ENCODE measurements around the gene ZNF197.
"Not testable (repeated sequence)": the region's sequence is repeated elsewhere in the genome, so short reads cannot be mapped to it uniquely, and the experiment has no call there.

The ZNF197 gene

GRCh38 chr3:44661189-44661588 lies 36.4 kb downstream of the ZNF197 start:
- DNase-seq (ENCODE audit: low read depth in 2 of 2, low spot score in 1 of 2), result no peak

GRCh38 chr3:44665173-44665572 lies 40.3 kb downstream of the ZNF197 start:
- no peak for DNase-seq (ENCODE audit: low read depth in 2 of 2, low spot score in 1 of 2)

DNA sequence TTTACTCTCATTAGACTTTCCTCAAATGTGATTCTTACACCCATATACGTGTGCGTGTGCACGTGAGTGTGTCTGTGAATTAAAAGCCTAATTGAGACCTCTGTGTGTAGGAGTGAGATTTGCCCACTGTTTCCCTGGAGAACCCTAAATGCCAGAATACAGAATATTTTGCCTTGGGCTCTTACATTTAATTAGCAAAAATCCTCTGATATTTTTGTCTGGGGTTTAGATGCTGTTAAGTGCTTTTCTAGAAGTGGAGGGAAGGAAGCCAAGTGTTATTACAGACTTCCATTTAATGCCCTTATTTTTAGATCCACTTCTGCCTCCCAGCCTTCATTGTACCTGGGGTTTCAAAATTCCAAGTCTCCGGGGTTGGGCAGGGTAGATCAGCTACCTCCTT lies 41.5 kb downstream of the ZNF197 start:
- no peak for DNase-seq (ENCODE audit: low read depth in 2 of 2, low spot score in 1 of 2)

GRCh38 chr3:44669760-44670159 lies 44.9 kb downstream of the ZNF197 start:
- no peak for DNase-seq (ENCODE audit: low read depth in 2 of 2, low spot score in 1 of 2)

- DNase-seq (ENCODE audit: low read depth in 2 of 2, low spot score in 1 of 2), result not testable (repeated sequence)
Measured at GRCh38 chr3:44673466-44673865, 48.6 kb downstream of the ZNF197 start.

DNA sequence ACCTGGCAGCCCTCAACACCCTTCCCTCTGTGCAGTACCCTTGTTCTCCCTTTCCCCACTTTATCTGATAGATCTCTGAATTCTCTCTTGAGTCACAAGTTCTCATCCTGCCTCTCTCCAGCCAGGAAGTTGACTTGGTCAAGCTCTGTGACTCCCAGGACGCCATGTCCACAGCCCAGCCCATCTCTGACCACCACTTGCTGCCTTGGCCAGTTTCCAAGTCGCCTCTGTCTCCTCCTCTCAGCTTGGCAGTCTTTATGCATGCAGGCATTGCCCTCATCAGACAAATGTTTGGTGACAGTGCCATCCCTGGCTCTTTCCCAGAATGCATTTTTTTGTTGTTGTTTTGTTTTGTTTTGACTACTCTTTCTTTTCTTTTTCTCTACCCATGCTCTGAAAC lies 49.4 kb downstream of the ZNF197 start:
- no peak for DNase-seq (ENCODE audit: low read depth in 2 of 2, low spot score in 1 of 2)

DNA sequence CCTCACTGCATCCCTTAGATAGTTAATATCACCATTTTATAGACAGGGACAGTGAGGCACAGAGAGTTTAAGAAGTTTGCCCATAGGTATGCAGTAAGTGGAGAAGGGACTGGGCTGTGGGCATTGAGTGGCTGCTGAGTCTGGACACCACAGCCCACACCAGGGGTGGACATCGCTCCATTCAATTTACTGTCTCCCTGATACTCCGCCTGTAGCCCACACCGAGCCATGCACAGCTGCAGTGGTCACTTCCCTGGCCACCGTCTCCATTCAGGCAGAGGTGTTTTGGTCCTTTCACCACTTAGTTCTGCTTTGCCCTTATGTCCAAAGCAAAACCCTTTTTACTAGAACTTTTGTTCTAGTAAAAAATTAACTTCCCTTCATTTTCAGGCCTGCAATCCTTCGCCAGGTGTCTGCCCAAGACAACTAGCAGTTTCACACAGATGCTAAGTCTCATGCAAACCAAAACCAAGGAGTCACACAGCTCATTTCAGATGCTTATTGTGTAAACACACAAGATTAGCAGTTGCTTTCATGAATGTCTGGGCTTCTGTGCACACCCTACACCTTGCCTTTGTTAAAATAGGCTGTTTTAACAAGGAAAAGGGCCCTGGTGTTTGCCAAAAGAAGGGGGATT lies 53.8 kb downstream of the ZNF197 start:
- no peak for DNase-seq (ENCODE audit: low read depth in 2 of 2, low spot score in 1 of 2)

DNA sequence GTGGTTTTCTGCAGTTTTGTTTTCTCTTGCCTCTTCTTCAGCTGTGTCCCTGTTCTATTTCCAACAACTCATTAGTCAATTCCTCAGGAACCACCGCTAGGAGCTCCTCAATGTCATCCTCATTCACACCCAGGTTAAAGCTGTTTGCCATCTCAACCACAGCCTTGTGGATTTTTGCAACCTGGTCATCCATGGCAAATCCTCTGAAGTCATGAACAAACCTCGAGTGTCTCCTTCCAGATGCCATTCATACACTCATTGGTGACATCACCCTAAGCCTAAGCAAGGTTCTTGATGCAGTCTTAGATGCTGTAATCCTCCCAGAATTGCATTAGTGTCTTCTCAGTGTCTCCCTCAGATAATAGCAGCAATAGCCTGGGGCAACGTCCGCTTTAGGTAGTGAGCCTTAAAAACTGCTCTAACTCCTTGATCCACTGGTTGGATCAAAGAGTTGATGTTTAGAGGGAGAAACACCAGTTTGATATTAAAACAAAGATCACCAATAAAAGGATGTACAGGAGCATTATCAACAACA lies 56.2 kb downstream of the ZNF197 start:
- DNase-seq (ENCODE audit: low read depth in 2 of 2, low spot score in 1 of 2), result no peak

DNA sequence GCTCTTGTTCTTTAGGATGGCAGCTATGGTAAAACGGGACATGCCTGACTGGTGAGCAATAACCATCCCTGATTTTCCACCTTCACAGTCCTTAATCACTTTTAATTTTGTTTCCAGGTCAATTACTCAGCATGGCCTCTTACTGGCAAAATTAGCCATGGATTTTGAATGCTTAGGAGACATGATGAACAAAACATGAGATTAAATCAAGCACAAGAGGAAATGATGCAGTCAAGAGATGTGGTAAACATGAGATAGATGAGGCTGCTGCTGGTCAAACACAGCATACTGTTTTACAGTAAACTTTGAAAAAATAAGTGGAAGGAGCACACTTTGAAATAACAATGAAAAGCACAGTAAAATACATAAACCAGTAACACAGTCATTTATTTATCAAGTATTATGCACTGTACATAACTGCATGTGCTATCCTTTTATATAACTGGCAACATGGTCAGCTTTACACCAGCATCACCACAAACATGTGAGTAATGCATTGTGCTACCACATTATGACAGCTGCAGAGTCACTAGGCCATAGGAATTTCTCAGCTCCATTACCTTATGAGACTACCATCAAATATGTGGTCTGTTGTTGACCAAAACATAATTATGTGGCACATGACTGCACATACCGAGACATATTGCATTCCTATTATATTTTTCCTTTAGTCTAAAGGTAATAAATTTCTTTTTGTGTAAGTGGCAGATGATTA lies 57.5 kb downstream of the ZNF197 start:
- DNase-seq (ENCODE audit: low read depth in 2 of 2, low spot score in 1 of 2), result no peak

- DNase-seq (ENCODE audit: low read depth in 2 of 2, low spot score in 1 of 2), result peak; percentile 7 to 22
Measured at GRCh38 chr3:44685128-44685800, 60.4 kb downstream of the ZNF197 start.

- DNase-seq (ENCODE audit: low read depth in 2 of 2, low spot score in 1 of 2), result no peak
Measured at GRCh38 chr3:44687898-44688297, 63.1 kb downstream of the ZNF197 start.
